T-helper 1 cell treated with Interleukin-12 subunit alpha and Interleukin-12 subunit beta and Interleukin-4 antibody, amounts not matched to agents 30 μg/mL and 1 μg/mL, for 36 hours (primary cell): ENCODE results near the gene FCRLB.

ENCODE experiments used
- H3K27ac Mint-ChIP-seq: one replicate; pipeline ENCODE4 v1.8.0; 2021; ENCODE audit warnings: mild to moderate bottlenecking, mixed read lengths
- H3K27me3 Mint-ChIP-seq: one replicate; pipeline ENCODE4 v1.8.0; 2021; ENCODE audit warnings: low read depth, mixed read lengths
- H3K36me3 Mint-ChIP-seq: one replicate; pipeline ENCODE4 v1.8.0; 2021; ENCODE audit warnings: low read depth, mixed read lengths
- H3K4me1 Mint-ChIP-seq: one replicate; pipeline ENCODE4 v1.8.0; 2021; ENCODE audit warnings: low read depth, mixed read lengths
- H3K4me3 Mint-ChIP-seq: one replicate; pipeline ENCODE4 v1.8.0; 2021; ENCODE audit warnings: mild to moderate bottlenecking, moderate library complexity, mixed read lengths
- H3K9me3 Mint-ChIP-seq: one replicate; pipeline ENCODE4 v1.8.0; 2021; ENCODE audit warnings: mixed read lengths

The FCRLB gene

GRCh38 chr1:161727256-161727924 is 6.0 kb downstream of the FCRLB start:
- Mint-ChIP-seq H3K4me3 (peak overlapping the region; percentile 87), H3K27me3 (peaks cover 84% of the 10 kb centered on the region), H3K4me1 (peaks cover 31% of the 10 kb centered on the region), H3K27ac (peak overlapping the region; percentile 83), H3K36me3 (no peaks in the 10 kb centered on the region), H3K9me3 (no peaks in the 10 kb centered on the region)

GRCh38 chr1:161728376-161729226 is 7.3 kb downstream of the FCRLB start:
- no peaks in the 10 kb centered on the region for H3K36me3 Mint-ChIP-seq
- H3K4me3 Mint-ChIP-seq, result no peak overlapping the region
- peaks cover 31% of the 10 kb centered on the region for H3K4me1 Mint-ChIP-seq
- H3K27ac Mint-ChIP-seq, result no peak overlapping the region
- peaks cover 81% of the 10 kb centered on the region for H3K27me3 Mint-ChIP-seq
- no peaks in the 10 kb centered on the region for H3K9me3 Mint-ChIP-seq

- H3K27ac Mint-ChIP-seq, result no peak overlapping the region
- H3K36me3 Mint-ChIP-seq, result no peaks in the 10 kb centered on the region
- peaks cover 76% of the 10 kb centered on the region for H3K27me3 Mint-ChIP-seq
- peak overlapping the region; percentile 19 for H3K4me3 Mint-ChIP-seq
- peaks cover 30% of the 10 kb centered on the region for H3K4me1 Mint-ChIP-seq
- H3K9me3 Mint-ChIP-seq, result no peaks in the 10 kb centered on the region
Measured at GRCh38 chr1:161730050-161730564, 8.8 kb downstream of the FCRLB start.

GRCh38 chr1:161731241-161731640 is 9.9 kb downstream of the FCRLB start:
- Mint-ChIP-seq H3K27me3 (peaks cover 76% of the 10 kb centered on the region), H3K36me3 (no peaks in the 10 kb centered on the region), H3K4me3 (no peak overlapping the region), H3K27ac (no peak overlapping the region), H3K4me1 (peaks cover 23% of the 10 kb centered on the region), H3K9me3 (no peaks in the 10 kb centered on the region)

GRCh38 chr1:161731981-161732718 is 10.8 kb downstream of the FCRLB start:
- no peak overlapping the region for H3K27ac Mint-ChIP-seq
- H3K4me3 Mint-ChIP-seq, result no peak overlapping the region
- H3K36me3 Mint-ChIP-seq, result no peaks in the 10 kb centered on the region
- no peaks in the 10 kb centered on the region for H3K9me3 Mint-ChIP-seq
- H3K27me3 Mint-ChIP-seq, result peaks cover 79% of the 10 kb centered on the region
- peaks cover 22% of the 10 kb centered on the region for H3K4me1 Mint-ChIP-seq

- no peaks in the 10 kb centered on the region for H3K36me3 Mint-ChIP-seq
- peaks cover 15% of the 10 kb centered on the region for H3K4me1 Mint-ChIP-seq
- H3K4me3 Mint-ChIP-seq, result no peak overlapping the region
- H3K9me3 Mint-ChIP-seq, result no peaks in the 10 kb centered on the region
- peaks cover 74% of the 10 kb centered on the region for H3K27me3 Mint-ChIP-seq
- H3K27ac Mint-ChIP-seq, result no peak overlapping the region
Measured at GRCh38 chr1:161733526-161733925, 12.2 kb downstream of the FCRLB start.

- Mint-ChIP-seq H3K27me3 (peaks cover 73% of the 10 kb centered on the region), H3K4me1 (peaks cover 15% of the 10 kb centered on the region)
Measured at GRCh38 chr1:161735837-161736236, 14.5 kb downstream of the FCRLB start.

GRCh38 chr1:161736335-161736969 is 15.1 kb downstream of the FCRLB start:
- H3K27me3 Mint-ChIP-seq, result peaks cover 68% of the 10 kb centered on the region
- peaks cover 18% of the 10 kb centered on the region for H3K4me1 Mint-ChIP-seq
- H3K36me3 Mint-ChIP-seq, result no peaks in the 10 kb centered on the region
- no peaks in the 10 kb centered on the region for H3K9me3 Mint-ChIP-seq
- no peak overlapping the region for H3K27ac Mint-ChIP-seq
- H3K4me3 Mint-ChIP-seq, result no peak overlapping the region

More at GRCh38 chr1:161735837-161736236, 14.5 kb downstream of the FCRLB start:
- H3K4me3 Mint-ChIP-seq, result no peak overlapping the region
- no peaks in the 10 kb centered on the region for H3K9me3 Mint-ChIP-seq
- H3K36me3 Mint-ChIP-seq, result no peaks in the 10 kb centered on the region
- H3K27ac Mint-ChIP-seq, result no peak overlapping the region

- Mint-ChIP-seq H3K4me3 (no peak overlapping the region), H3K4me1 (peaks cover 18% of the 10 kb centered on the region), H3K36me3 (no peaks in the 10 kb centered on the region), H3K27me3 (peaks cover 60% of the 10 kb centered on the region), H3K9me3 (no peaks in the 10 kb centered on the region), H3K27ac (no peak overlapping the region)
Measured at GRCh38 chr1:161737625-161738024, 16.3 kb downstream of the FCRLB start.

GRCh38 chr1:161738627-161739287 is 17.4 kb downstream of the FCRLB start:
- peaks cover 19% of the 10 kb centered on the region for H3K4me1 Mint-ChIP-seq
- no peaks in the 10 kb centered on the region for H3K9me3 Mint-ChIP-seq
- H3K4me3 Mint-ChIP-seq, result no peak overlapping the region
- no peaks in the 10 kb centered on the region for H3K36me3 Mint-ChIP-seq
- peaks cover 52% of the 10 kb centered on the region for H3K27me3 Mint-ChIP-seq
- peak overlapping the region; percentile 50 for H3K27ac Mint-ChIP-seq

GRCh38 chr1:161739865-161740566 is 18.7 kb downstream of the FCRLB start:
- Mint-ChIP-seq H3K36me3 (no peaks in the 10 kb centered on the region), H3K4me1 (peaks cover 28% of the 10 kb centered on the region), H3K27ac (no peak overlapping the region), H3K4me3 (no peak overlapping the region), H3K9me3 (no peaks in the 10 kb centered on the region), H3K27me3 (peaks cover 52% of the 10 kb centered on the region)

GRCh38 chr1:161740921-161741320 is 19.6 kb downstream of the FCRLB start:
- Mint-ChIP-seq H3K27me3 (peaks cover 48% of the 10 kb centered on the region), H3K27ac (no peak overlapping the region), H3K36me3 (no peaks in the 10 kb centered on the region), H3K4me3 (no peak overlapping the region), H3K4me1 (peaks cover 29% of the 10 kb centered on the region), H3K9me3 (no peaks in the 10 kb centered on the region)

- H3K36me3 Mint-ChIP-seq, result no peaks in the 10 kb centered on the region
- peaks cover 30% of the 10 kb centered on the region for H3K4me1 Mint-ChIP-seq
- H3K9me3 Mint-ChIP-seq, result no peaks in the 10 kb centered on the region
- no peak overlapping the region for H3K27ac Mint-ChIP-seq
- H3K27me3 Mint-ChIP-seq, result peaks cover 43% of the 10 kb centered on the region
- no peak overlapping the region for H3K4me3 Mint-ChIP-seq
Measured at GRCh38 chr1:161743231-161743630, 21.9 kb downstream of the FCRLB start.
